SK-N-SH treated with all-trans-retinoic acid at 6 μM for 48 hours (cell line): ENCODE data around the gene SELENOM.

ENCODE experiments used
- ARNTL ChIP-seq: fragments of 450-650 bp; formaldehyde crosslinking; IDR thresholded peaks from 2 replicates; pipeline ENCODE4 v1.5.0; 2020; ENCODE audit warnings: low read depth, mild to moderate bottlenecking, moderate library complexity, borderline replicate concordance
- BACH2 ChIP-seq: fragments of 250-450 bp; sonication (Bioruptor Pico); IDR thresholded peaks from 2 replicates; pipeline ENCODE4 v1.9.0; 2021; ENCODE audit warnings: mild to moderate bottlenecking, borderline replicate concordance
- CSDC2 ChIP-seq: fragments of 250-450 bp; sonication (Bioruptor Pico); IDR thresholded peaks from 2 replicates; pipeline ENCODE4 v1.5.0; 2020; ENCODE audit warnings: mild to moderate bottlenecking, moderate library complexity
- ESRRG ChIP-seq: fragments of 250-450 bp; sonication (Bioruptor Pico); IDR thresholded peaks from 2 replicates; pipeline ENCODE4 v1.6.1; 2021; ENCODE audit warnings: mild to moderate bottlenecking
- GLIS3 ChIP-seq: fragments of 250-450 bp; sonication (Bioruptor Pico); IDR thresholded peaks from 2 replicates; pipeline ENCODE4 v1.5.0; 2020; ENCODE audit warnings: mild to moderate bottlenecking, moderate library complexity
- PPARA ChIP-seq: fragments of 250-450 bp; sonication (Bioruptor Pico); IDR thresholded peaks from 2 replicates; pipeline ENCODE4 v1.5.0; 2020; ENCODE audit warnings: mild to moderate bottlenecking, borderline replicate concordance
- TOX ChIP-seq: fragments of 250-450 bp; sonication (Bioruptor Pico); IDR thresholded peaks from 2 replicates; pipeline ENCODE4 v1.8.0; 2021; ENCODE audit warnings: mild to moderate bottlenecking, moderate library complexity, borderline replicate concordance
- TF ChIP-seq, protein P1 (sequence below): fragments of 250-450 bp; sonication (Bioruptor Pico); IDR thresholded peaks from 2 replicates; pipeline ENCODE4 v1.5.0; 2020; ENCODE audit warnings: mild to moderate bottlenecking, moderate library complexity
- TF ChIP-seq, protein P2 (sequence below): fragments of 250-450 bp; sonication (Bioruptor Pico); IDR thresholded peaks from 2 replicates; pipeline ENCODE4 v1.5.1; 2021; ENCODE audit warnings: mild to moderate bottlenecking, moderate library complexity
- TF ChIP-seq, protein P3 (sequence below): fragments of 250-450 bp; sonication (Bioruptor Pico); IDR thresholded peaks from 2 replicates; pipeline ENCODE4 v1.8.0; 2020; ENCODE audit warnings: mild to moderate bottlenecking, moderate library complexity, borderline replicate concordance
- TF ChIP-seq, protein P4 (sequence below): fragments of 250-450 bp; sonication (Bioruptor Pico); IDR thresholded peaks from 2 replicates; pipeline ENCODE4 v1.8.0; 2021; ENCODE audit warnings: low read depth, mild to moderate bottlenecking, moderate library complexity, borderline replicate concordance

DNA sequence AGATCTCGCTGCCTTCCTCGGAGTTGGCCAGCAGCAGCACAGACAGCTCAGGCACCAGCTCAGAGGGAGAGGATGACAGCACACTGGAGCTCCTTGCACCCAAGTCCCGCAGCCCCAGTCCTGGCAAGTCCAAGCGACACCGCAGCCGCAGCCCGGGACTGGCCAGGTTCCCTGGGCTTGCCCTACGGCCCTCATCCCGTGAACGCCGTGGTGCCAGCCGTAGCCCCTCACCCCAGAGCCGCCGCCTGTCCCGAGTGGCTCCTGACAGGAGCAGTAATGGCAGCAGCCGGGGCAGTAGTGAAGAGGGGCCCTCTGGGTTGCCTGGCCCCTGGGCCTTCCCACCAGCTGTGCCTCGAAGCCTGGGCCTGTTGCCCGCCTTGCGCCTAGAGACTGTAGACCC, 26.5 kb upstream of the SELENOM start:
- TF ChIP-seq, protein P1, sequence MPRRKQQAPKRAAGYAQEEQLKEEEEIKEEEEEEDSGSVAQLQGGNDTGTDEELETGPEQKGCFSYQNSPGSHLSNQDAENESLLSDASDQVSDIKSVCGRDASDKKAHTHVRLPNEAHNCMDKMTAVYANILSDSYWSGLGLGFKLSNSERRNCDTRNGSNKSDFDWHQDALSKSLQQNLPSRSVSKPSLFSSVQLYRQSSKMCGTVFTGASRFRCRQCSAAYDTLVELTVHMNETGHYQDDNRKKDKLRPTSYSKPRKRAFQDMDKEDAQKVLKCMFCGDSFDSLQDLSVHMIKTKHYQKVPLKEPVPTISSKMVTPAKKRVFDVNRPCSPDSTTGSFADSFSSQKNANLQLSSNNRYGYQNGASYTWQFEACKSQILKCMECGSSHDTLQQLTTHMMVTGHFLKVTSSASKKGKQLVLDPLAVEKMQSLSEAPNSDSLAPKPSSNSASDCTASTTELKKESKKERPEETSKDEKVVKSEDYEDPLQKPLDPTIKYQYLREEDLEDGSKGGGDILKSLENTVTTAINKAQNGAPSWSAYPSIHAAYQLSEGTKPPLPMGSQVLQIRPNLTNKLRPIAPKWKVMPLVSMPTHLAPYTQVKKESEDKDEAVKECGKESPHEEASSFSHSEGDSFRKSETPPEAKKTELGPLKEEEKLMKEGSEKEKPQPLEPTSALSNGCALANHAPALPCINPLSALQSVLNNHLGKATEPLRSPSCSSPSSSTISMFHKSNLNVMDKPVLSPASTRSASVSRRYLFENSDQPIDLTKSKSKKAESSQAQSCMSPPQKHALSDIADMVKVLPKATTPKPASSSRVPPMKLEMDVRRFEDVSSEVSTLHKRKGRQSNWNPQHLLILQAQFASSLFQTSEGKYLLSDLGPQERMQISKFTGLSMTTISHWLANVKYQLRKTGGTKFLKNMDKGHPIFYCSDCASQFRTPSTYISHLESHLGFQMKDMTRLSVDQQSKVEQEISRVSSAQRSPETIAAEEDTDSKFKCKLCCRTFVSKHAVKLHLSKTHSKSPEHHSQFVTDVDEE (CRISPR knock-in tag): no peak
- TF ChIP-seq GLIS3 (CRISPR knock-in tag) (no peak), PPARA (CRISPR knock-in tag) (no peak), TOX (no peak), BACH2 (no peak), ESRRG (CRISPR knock-in tag) (no peak), CSDC2 (CRISPR knock-in tag) (no peak), ARNTL (no peak)
- TF ChIP-seq, protein P2, sequence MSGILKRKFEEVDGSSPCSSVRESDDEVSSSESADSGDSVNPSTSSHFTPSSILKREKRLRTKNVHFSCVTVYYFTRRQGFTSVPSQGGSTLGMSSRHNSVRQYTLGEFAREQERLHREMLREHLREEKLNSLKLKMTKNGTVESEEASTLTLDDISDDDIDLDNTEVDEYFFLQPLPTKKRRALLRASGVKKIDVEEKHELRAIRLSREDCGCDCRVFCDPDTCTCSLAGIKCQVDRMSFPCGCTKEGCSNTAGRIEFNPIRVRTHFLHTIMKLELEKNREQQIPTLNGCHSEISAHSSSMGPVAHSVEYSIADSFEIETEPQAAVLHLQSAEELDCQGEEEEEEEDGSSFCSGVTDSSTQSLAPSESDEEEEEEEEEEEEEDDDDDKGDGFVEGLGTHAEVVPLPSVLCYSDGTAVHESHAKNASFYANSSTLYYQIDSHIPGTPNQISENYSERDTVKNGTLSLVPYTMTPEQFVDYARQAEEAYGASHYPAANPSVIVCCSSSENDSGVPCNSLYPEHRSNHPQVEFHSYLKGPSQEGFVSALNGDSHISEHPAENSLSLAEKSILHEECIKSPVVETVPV (CRISPR knock-in tag): no peak
- TF ChIP-seq, protein P3, sequence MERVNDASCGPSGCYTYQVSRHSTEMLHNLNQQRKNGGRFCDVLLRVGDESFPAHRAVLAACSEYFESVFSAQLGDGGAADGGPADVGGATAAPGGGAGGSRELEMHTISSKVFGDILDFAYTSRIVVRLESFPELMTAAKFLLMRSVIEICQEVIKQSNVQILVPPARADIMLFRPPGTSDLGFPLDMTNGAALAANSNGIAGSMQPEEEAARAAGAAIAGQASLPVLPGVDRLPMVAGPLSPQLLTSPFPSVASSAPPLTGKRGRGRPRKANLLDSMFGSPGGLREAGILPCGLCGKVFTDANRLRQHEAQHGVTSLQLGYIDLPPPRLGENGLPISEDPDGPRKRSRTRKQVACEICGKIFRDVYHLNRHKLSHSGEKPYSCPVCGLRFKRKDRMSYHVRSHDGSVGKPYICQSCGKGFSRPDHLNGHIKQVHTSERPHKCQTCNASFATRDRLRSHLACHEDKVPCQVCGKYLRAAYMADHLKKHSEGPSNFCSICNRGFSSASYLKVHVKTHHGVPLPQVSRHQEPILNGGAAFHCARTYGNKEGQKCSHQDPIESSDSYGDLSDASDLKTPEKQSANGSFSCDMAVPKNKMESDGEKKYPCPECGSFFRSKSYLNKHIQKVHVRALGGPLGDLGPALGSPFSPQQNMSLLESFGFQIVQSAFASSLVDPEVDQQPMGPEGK: no peak
- TF ChIP-seq, protein P4, sequence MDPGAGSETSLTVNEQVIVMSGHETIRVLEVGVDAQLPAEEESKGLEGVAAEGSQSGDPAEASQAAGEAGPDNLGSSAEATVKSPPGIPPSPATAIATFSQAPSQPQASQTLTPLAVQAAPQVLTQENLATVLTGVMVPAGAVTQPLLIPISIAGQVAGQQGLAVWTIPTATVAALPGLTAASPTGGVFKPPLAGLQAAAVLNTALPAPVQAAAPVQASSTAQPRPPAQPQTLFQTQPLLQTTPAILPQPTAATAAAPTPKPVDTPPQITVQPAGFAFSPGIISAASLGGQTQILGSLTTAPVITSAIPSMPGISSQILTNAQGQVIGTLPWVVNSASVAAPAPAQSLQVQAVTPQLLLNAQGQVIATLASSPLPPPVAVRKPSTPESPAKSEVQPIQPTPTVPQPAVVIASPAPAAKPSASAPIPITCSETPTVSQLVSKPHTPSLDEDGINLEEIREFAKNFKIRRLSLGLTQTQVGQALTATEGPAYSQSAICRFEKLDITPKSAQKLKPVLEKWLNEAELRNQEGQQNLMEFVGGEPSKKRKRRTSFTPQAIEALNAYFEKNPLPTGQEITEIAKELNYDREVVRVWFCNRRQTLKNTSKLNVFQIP: no peak
